H1 (cell line): Measurements from ENCODE around the gene TMTC4. TPM values are rescaled to one million over a fixed set of nuclear protein-coding genes. Genes with fewer than 3 reads are reported as not detected.

Experiments used
- CTCF ChIA-PET: fragments of 300-600 bp; sonication (Branson Sonifier 250); formaldehyde crosslinking; loops from one replicate; lab custom pipeline; 2021; ENCODE audit not compliant: partially characterized antibody; lab: Charles Lee
- POLR2A ChIA-PET: fragments of 300-600 bp; sonication (Branson Sonifier 250); formaldehyde crosslinking; loops from one replicate; lab custom pipeline; 2021; ENCODE audit warnings: inconsistent platforms; ENCODE audit not compliant: partially characterized antibody; lab: Charles Lee
- DNase-seq, 2 experiments: peaks; one replicate each; pipeline versions ENCODE4 v3.0.0 to v3.0.0-alpha.2; 2010 to 2022; ENCODE audit warnings: low spot score in 2 of 2, low read depth in 1 of 2, mixed read lengths in 1 of 2
- FAIRE-seq: peaks from 2 replicates; lab custom pipeline; 2011; peaks lifted over from hg19 to GRCh38; lab: Jason Lieb, UNC
- H2AFZ ChIP-seq: 2 replicates; pipeline ENCODE4 v1.8.1; 2012; ENCODE audit warnings: low read length, inconsistent platforms
- H2AK5ac ChIP-seq: 2 replicates; pipeline ENCODE4 v1.6.1; 2013; ENCODE audit warnings: low read depth, low read length
- H2BK120ac ChIP-seq: replicated peaks from 2 replicates; pipeline ENCODE3; 2013; ENCODE audit warnings: low read depth, low read length, inconsistent platforms
- H2BK12ac ChIP-seq: 2 replicates; pipeline ENCODE4 v1.6.1; 2013; ENCODE audit warnings: low read depth, low read length
- H2BK15ac ChIP-seq: 2 replicates; pipeline ENCODE4 v1.6.1; 2013; ENCODE audit warnings: low read length
- H2BK20ac ChIP-seq: 2 replicates; pipeline ENCODE4 v1.6.1; 2013; ENCODE audit warnings: low read length
- H2BK5ac ChIP-seq: 2 replicates; pipeline ENCODE4 v1.6.1; 2013; ENCODE audit warnings: low read depth, low read length
- H3K14ac ChIP-seq: 2 replicates; pipeline ENCODE4 v1.6.1; 2013; ENCODE audit warnings: inconsistent platforms; ENCODE audit not compliant: insufficient read length
- H3K18ac ChIP-seq: 2 replicates; pipeline ENCODE4 v1.6.1; 2013; ENCODE audit warnings: low read length; ENCODE audit errors: extremely low read depth
- H3K23ac ChIP-seq: 2 replicates; pipeline ENCODE4 v1.6.1; 2013; ENCODE audit warnings: inconsistent platforms; ENCODE audit not compliant: insufficient read length
- H3K23me2 ChIP-seq: 2 replicates; pipeline ENCODE4 v1.6.1; 2013; ENCODE audit warnings: low read depth, low read length
- H3K27ac ChIP-seq: 2 replicates; pipeline ENCODE4 v1.6.1; 2011; ENCODE audit warnings: low read depth, low read length, inconsistent platforms
- H3K27me3 ChIP-seq, 4 experiments: replicated peaks in 1 of 4; 1 replicate in 1 of 4; 2 replicates in 3 of 4; pipeline versions ENCODE4 v1.6.1 to v1.8.1; 2011 to 2013; ENCODE audit warnings: low read length in 3 of 4, mild to moderate bottlenecking in 3 of 4, inconsistent platforms in 2 of 4, mixed read lengths in 2 of 4, moderate library complexity in 1 of 4; ENCODE audit not compliant: control insufficient read depth in 3 of 4, insufficient read depth in 3 of 4; ENCODE audit errors: extremely low read depth in 1 of 4
- H3K36me3 ChIP-seq, 4 experiments: 2 replicates each; pipeline versions ENCODE4 v1.6.1 to v1.8.1; 2011 to 2013; ENCODE audit warnings: mild to moderate bottlenecking in 4 of 4, low read length in 3 of 4, moderate library complexity in 2 of 4, control low read depth in 1 of 4, inconsistent platforms in 1 of 4; ENCODE audit not compliant: insufficient read depth in 4 of 4, control insufficient read depth in 2 of 4
- H3K4ac ChIP-seq: replicated peaks from 2 replicates; pipeline ENCODE3; 2013; ENCODE audit warnings: low read length, low read depth, mixed read lengths, inconsistent platforms; ENCODE audit not compliant: insufficient read length
- H3K4me1 ChIP-seq, 4 experiments: replicated peaks in 1 of 4; 1 replicate in 1 of 4; 2 replicates in 3 of 4; pipeline versions ENCODE4 v1.6.1 to v1.8.1; 2011 to 2013; ENCODE audit warnings: low read length in 3 of 4, inconsistent platforms in 2 of 4, mixed read lengths in 1 of 4; ENCODE audit not compliant: insufficient read depth in 4 of 4, control insufficient read depth in 3 of 4
- H3K4me2 ChIP-seq, 2 experiments: 2 replicates each; pipeline versions ENCODE4 v1.6.1 to v1.8.1; 2011 to 2013; ENCODE audit warnings: low read depth in 2 of 2, low read length in 2 of 2, control low read depth in 1 of 2, inconsistent platforms in 1 of 2, mild to moderate bottlenecking in 1 of 2; ENCODE audit not compliant: insufficient read depth in 1 of 2
- H3K4me3 ChIP-seq, 4 experiments: fragments of 200-600, 300-600 bp in 1 of 4; sonication (generic), shearing (Covaris generic), sonication (Bioruptor Twin) in 1 of 4; 2 replicates each; pipeline versions ENCODE4 v1.5.1 to v1.8.1; 2011 to 2016; ENCODE audit warnings: low read length in 4 of 4, low read depth in 3 of 4, control low read depth in 2 of 4, inconsistent platforms in 2 of 4, mild to moderate bottlenecking in 2 of 4, mixed read lengths in 1 of 4, moderate library complexity in 1 of 4; ENCODE audit not compliant: insufficient read depth in 2 of 4; ENCODE audit errors: extremely low read depth in 1 of 4
- H3K56ac ChIP-seq: replicated peaks from 2 replicates; pipeline ENCODE3; 2013; ENCODE audit warnings: low read depth, mild to moderate bottlenecking, mixed read lengths, low read length, inconsistent platforms; ENCODE audit not compliant: insufficient read length
- H3K79me1 ChIP-seq: 2 replicates; pipeline ENCODE4 v1.6.1; 2013; ENCODE audit warnings: low read depth, low read length, control low read depth
- H3K79me2 ChIP-seq, 2 experiments: 2 replicates each; pipeline versions ENCODE4 v1.6.1 to v1.8.1; 2012 to 2013; ENCODE audit warnings: low read length in 2 of 2, mild to moderate bottlenecking in 2 of 2, inconsistent platforms in 1 of 2; ENCODE audit not compliant: insufficient read depth in 2 of 2, control insufficient read depth in 1 of 2
- H3K9ac ChIP-seq, 4 experiments: replicated peaks in 1 of 4; 1 replicate in 1 of 4; 2 replicates in 3 of 4; pipeline versions ENCODE4 v1.6.1 to v1.8.1; 2011 to 2013; ENCODE audit warnings: low read depth in 3 of 4, low read length in 3 of 4, control low read depth in 2 of 4, mild to moderate bottlenecking in 2 of 4, moderate library complexity in 2 of 4, inconsistent platforms in 1 of 4; ENCODE audit errors: extremely low read depth in 1 of 4
- H3K9me3 ChIP-seq, 2 experiments: 2 replicates each; pipeline versions ENCODE4 v1.6.1 to v1.8.1; 2012 to 2013; ENCODE audit warnings: mild to moderate bottlenecking in 2 of 2, moderate library complexity in 2 of 2, control low read depth in 1 of 2, inconsistent platforms in 1 of 2, low read depth in 1 of 2, low read length in 1 of 2, mixed read lengths in 1 of 2; ENCODE audit not compliant: insufficient read depth in 2 of 2
- H4K20me1 ChIP-seq, 2 experiments: replicated peaks in 1 of 2; 2 replicates each; pipeline versions ENCODE3 to v1.8.1; 2011 to 2013; ENCODE audit warnings: inconsistent platforms in 2 of 2, low read length in 2 of 2, mild to moderate bottlenecking in 1 of 2; ENCODE audit not compliant: insufficient read depth in 2 of 2, control insufficient read depth in 1 of 2
- H4K5ac ChIP-seq: 2 replicates; pipeline ENCODE4 v1.6.1; 2013; ENCODE audit warnings: low read length, low read depth, mixed read lengths, inconsistent platforms; ENCODE audit not compliant: insufficient read length
- H4K8ac ChIP-seq: 2 replicates; pipeline ENCODE4 v1.8.0; 2013; ENCODE audit warnings: mild to moderate bottlenecking, moderate library complexity, low read length, inconsistent platforms; ENCODE audit not compliant: insufficient read depth; ENCODE audit errors: extremely low read depth
- H4K91ac ChIP-seq: replicated peaks from 2 replicates; pipeline ENCODE3; 2013; ENCODE audit warnings: low read length, mixed read lengths, inconsistent platforms; ENCODE audit not compliant: insufficient read length
- BCL11A ChIP-seq, 2 experiments: IDR thresholded peaks; one replicate each; pipeline ENCODE4 v1.6.1; 2011; ENCODE audit warnings: low read depth in 2 of 2, low read length in 2 of 2, mild to moderate bottlenecking in 2 of 2
- EZH2 ChIP-seq: fragments of 200-600 bp; sonication (generic); IDR thresholded peaks from 2 replicates; pipeline ENCODE4 v1.7.1; 2012; ENCODE audit warnings: low read depth, mild to moderate bottlenecking, moderate library complexity, low read length, inconsistent platforms; ENCODE audit not compliant: severe bottlenecking
- POLR2A ChIP-seq, 2 experiments: IDR thresholded peaks; 1 replicate in 1 of 2; 2 replicates in 1 of 2; pipeline ENCODE4 v1.6.1; 2011; ENCODE audit warnings: low read depth in 2 of 2, low read length in 2 of 2, mild to moderate bottlenecking in 2 of 2; ENCODE audit errors: control extremely low read depth in 1 of 2
- RAD21 ChIP-seq, 2 experiments: IDR thresholded peaks in 1 of 2; conservative IDR thresholded peaks in 1 of 2; 2 replicates each; pipeline ENCODE4 v1.6.1; 2011; ENCODE audit warnings: low read depth in 2 of 2, low read length in 2 of 2, improper control_type of control experiment in 1 of 2, inconsistent platforms in 1 of 2, mild to moderate bottlenecking in 1 of 2, moderate library complexity in 1 of 2
- SUZ12 ChIP-seq: fragments of 200-600 bp; sonication (generic); IDR thresholded peaks from 2 replicates; pipeline ENCODE4 v1.6.1; 2012; ENCODE audit warnings: mild to moderate bottlenecking, inconsistent platforms, low read length, moderate library complexity, mixed read lengths
- TEAD4 ChIP-seq: IDR thresholded peaks from 2 replicates; pipeline ENCODE4 v1.6.1; 2012; ENCODE audit warnings: low read depth, low read length, inconsistent platforms, mixed read lengths
- WGBS, 2 experiments: shearing (Covaris generic) in 1 of 2; methylation state at CpG; one replicate each; pipeline versions ENCODE4 v1.1.6 to v1.1.7; 2013 to 2015; ENCODE audit warnings: low lambda C conversion rate in 2 of 2, mixed read lengths in 2 of 2, inconsistent platforms in 1 of 2, low coverage in 1 of 2, missing lambda C conversion rate in 1 of 2; ENCODE audit not compliant: insufficient replicate concordance in 2 of 2, insufficient coverage in 1 of 2, insufficient read length in 1 of 2; ENCODE audit errors: extremely low coverage in 1 of 2, missing lambda C conversion rate in 1 of 2; 5-methylcytosine and 5-hydroxymethylcytosine counted together
- polyA plus RNA-seq, 7 experiments: library from polyadenylated mRNA; depleted of rRNA in 3 of 7; stranded (reverse) in 5 of 7; unstranded in 2 of 7; fragments of >200 nt in 5 of 7; fragments of 200-250 nt in 2 of 7; gene quantifications; 1 replicate in 5 of 7; 2 replicates in 1 of 7; 4 replicates in 1 of 7; pipeline versions ENCODE4 v1.2.1 to v1.2.3, GENCODE V29; 2011 to 2013; ENCODE audit warnings: missing spikeins in 2 of 7, mixed read lengths in 2 of 7
- total RNA-seq: library from RNA; stranded (reverse); fragmentation: NEBNext Ultra II Directional; extraction: Animal tissue kit (Norgen Biotek cat#: 25700); gene quantifications from 2 replicates; pipeline ENCODE4 v1.2.1, GENCODE V29; 2021
- TF ChIP-seq, protein P1 (sequence below): IDR thresholded peaks from 2 replicates; pipeline ENCODE4 v1.6.1; 2012; ENCODE audit warnings: inconsistent platforms
- TF ChIP-seq, protein P2 (sequence below), 3 experiments: IDR thresholded peaks; 1 replicate in 2 of 3; 2 replicates in 1 of 3; pipeline versions ENCODE4 v1.5.1 to v1.6.1; 2011; ENCODE audit warnings: low read length in 3 of 3, mild to moderate bottlenecking in 3 of 3, inconsistent platforms in 2 of 3, low read depth in 1 of 3, moderate library complexity in 1 of 3; ENCODE audit not compliant: insufficient read depth in 1 of 3; ENCODE audit errors: control extremely low read depth in 1 of 3
- TF ChIP-seq, protein P3 (sequence below): IDR thresholded peaks from 2 replicates; pipeline ENCODE4 v1.6.1; 2011; ENCODE audit warnings: low read length, improper control_type of control experiment

Gene TMTC4
- total and polyA plus RNA-seq, 2 of the 8 experiments (the other 6 are each of a cell fraction or from before 2014, with no cell fraction given) = 26.3 to 42.6 TPM

DNA sequence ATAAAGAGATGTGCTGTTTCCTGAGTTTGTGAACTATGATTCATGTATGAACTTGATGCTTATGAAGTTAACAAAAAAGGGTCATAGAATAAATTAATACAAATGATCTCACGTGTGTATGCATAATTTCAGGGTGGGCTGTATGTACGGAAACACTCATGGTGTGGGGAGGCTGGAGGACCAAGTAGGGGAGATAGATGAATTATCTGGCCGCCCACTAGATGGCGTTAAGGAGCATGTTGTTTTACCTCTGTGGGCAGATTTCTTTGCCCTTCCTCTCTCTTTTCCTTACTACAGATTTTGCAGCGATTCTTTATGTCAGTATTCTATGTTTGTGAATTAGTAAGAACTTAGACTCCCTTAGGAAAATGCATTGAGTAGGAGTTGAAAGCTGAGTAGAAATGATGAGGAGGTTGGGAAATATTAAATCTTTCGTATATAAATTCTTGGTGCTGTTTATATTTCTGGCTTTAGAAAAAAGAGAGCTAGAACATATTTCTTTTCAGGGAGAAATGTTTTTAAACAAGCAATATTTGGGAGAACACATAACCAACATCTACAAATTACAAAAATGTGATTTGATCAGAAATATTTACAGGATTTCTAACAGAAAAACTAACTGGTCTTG is 47.4 kb upstream of the TMTC4 start:
- no peak overlapping the region for H3K23ac ChIP-seq
- H3K27ac ChIP-seq = no peak overlapping the region
- H2BK120ac ChIP-seq = no peak overlapping the region
- no peak overlapping the region for H3K14ac ChIP-seq
- H2BK20ac ChIP-seq = no peak overlapping the region
- FAIRE-seq (peak; percentile 94), DNase-seq (peak in 1 of 2 experiments; percentile 82)
- H3K79me1 ChIP-seq = no peaks in the 10 kb centered on the region
- no peak overlapping the region for H3K4ac ChIP-seq
- 33% methylated on average over 6 of the region's 6 CpGs; no CpG with 5 or more reads in 1 of the 2 experiments for WGBS, 2 experiments
- H2BK15ac ChIP-seq = no peak overlapping the region
- no peak overlapping the region for H3K4me3 ChIP-seq
- no peaks in the 10 kb centered on the region for H3K79me2 ChIP-seq
- H3K4me1 ChIP-seq = no peaks in the 10 kb centered on the region
- H3K9ac ChIP-seq = no peak overlapping the region
- no peak overlapping the region for H2AFZ ChIP-seq
- no peaks in the 10 kb centered on the region for H4K20me1 ChIP-seq
- no peaks in the 10 kb centered on the region for H3K23me2 ChIP-seq
- no peaks in the 10 kb centered on the region for H3K9me3 ChIP-seq
- H3K56ac ChIP-seq = no peak overlapping the region
- ChIA-PET CTCF (interaction anchor here (0.6 to 7.5 kb wide), 54 partner anchors 12 to 753 kb away, joined by 3 to 61 read pairs (median 4); partner anchors contain the start of gene TMTC4), POLR2A (no interaction called here)
- H2BK12ac ChIP-seq = no peak overlapping the region
- H4K8ac ChIP-seq = no peak overlapping the region
- H3K4me2 ChIP-seq = no peak overlapping the region
- no peak overlapping the region for H2BK5ac ChIP-seq
- H3K36me3 ChIP-seq = no peaks in the 10 kb centered on the region
- no peak overlapping the region for H2AK5ac ChIP-seq
- H4K91ac ChIP-seq = no peak overlapping the region
- H3K18ac ChIP-seq = no peak overlapping the region
- no peak overlapping the region for H4K5ac ChIP-seq
- H3K27me3 ChIP-seq = no peaks in the 10 kb centered on the region; a peak in 1 of 7 replicates
- TF ChIP-seq POLR2A (IDR thresholded peaks at IDR 0.05; ENCODE audit: control extremely low read depth in 1 of 2, low read depth in 2 of 2, low read length in 2 of 2) = no peak
- TF ChIP-seq BCL11A (IDR thresholded peaks at IDR 0.05; ENCODE audit: low read depth in 2 of 2, low read length in 2 of 2) = no peak
- no peak for TF ChIP-seq EZH2
- TF ChIP-seq, protein P1, sequence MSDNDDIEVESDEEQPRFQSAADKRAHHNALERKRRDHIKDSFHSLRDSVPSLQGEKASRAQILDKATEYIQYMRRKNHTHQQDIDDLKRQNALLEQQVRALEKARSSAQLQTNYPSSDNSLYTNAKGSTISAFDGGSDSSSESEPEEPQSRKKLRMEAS = no peak
- TF ChIP-seq, protein P2, sequence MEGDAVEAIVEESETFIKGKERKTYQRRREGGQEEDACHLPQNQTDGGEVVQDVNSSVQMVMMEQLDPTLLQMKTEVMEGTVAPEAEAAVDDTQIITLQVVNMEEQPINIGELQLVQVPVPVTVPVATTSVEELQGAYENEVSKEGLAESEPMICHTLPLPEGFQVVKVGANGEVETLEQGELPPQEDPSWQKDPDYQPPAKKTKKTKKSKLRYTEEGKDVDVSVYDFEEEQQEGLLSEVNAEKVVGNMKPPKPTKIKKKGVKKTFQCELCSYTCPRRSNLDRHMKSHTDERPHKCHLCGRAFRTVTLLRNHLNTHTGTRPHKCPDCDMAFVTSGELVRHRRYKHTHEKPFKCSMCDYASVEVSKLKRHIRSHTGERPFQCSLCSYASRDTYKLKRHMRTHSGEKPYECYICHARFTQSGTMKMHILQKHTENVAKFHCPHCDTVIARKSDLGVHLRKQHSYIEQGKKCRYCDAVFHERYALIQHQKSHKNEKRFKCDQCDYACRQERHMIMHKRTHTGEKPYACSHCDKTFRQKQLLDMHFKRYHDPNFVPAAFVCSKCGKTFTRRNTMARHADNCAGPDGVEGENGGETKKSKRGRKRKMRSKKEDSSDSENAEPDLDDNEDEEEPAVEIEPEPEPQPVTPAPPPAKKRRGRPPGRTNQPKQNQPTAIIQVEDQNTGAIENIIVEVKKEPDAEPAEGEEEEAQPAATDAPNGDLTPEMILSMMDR (IDR thresholded peaks at IDR 0.05; ENCODE audit: control extremely low read depth in 1 of 3, insufficient read depth in 1 of 3, low read depth in 1 of 3, low read length in 3 of 3) = peak; percentile 60 to 80 (median 63)
- no peak for TF ChIP-seq SUZ12
- no peak for TF ChIP-seq TEAD4
- TF ChIP-seq, protein P3, sequence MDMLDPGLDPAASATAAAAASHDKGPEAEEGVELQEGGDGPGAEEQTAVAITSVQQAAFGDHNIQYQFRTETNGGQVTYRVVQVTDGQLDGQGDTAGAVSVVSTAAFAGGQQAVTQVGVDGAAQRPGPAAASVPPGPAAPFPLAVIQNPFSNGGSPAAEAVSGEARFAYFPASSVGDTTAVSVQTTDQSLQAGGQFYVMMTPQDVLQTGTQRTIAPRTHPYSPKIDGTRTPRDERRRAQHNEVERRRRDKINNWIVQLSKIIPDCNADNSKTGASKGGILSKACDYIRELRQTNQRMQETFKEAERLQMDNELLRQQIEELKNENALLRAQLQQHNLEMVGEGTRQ = no peak
- peak; percentile 69 to 76 for TF ChIP-seq RAD21 (IDR thresholded peaks at IDR 0.05 in 1 of 2, conservative IDR thresholded peaks at IDR 0.05 in 1 of 2; ENCODE audit: low read depth in 2 of 2, low read length in 2 of 2)
